ENCODE data around the gene WDR6.
A peak's percentile ranks its signal among the peaks of the same experiment; 100 is the strongest.

The WDR6 gene

GRCh38 chr3:49013738-49014660 is 6.8 kb downstream of the WDR6 start:
- DNase-seq: no peak

GRCh38 chr3:49015072-49015471 is 7.9 kb downstream of the WDR6 start:
- no peak for DNase-seq

- DNase-seq: no peak
Measured at GRCh38 chr3:49015765-49016164, 8.6 kb downstream of the WDR6 start.

- no peak for DNase-seq
Measured at GRCh38 chr3:49016414-49017228, 9.4 kb downstream of the WDR6 start.

GRCh38 chr3:49017229-49017970 is 10.2 kb downstream of the WDR6 start:
- no peak for DNase-seq

- peak in 47 of 56 donors; percentile 22 to 82 (median 53) for DNase-seq
Measured at GRCh38 chr3:49017971-49018706, 10.9 kb downstream of the WDR6 start, which contains the start of gene DALRD3. TSS of gene DALRD3 (minus strand) at chr3:49018580. CDS start at chr3:49018564, 16 bp downstream.

- DNase-seq: no peak
Measured at GRCh38 chr3:49018707-49019006, 11.5 kb downstream of the WDR6 start.

GRCh38 chr3:49019941-49020329 is 12.7 kb downstream of the WDR6 start:
- DNase-seq: no peak

GRCh38 chr3:49020330-49021212 is 13.4 kb downstream of the WDR6 start:
- peak in 3 of 56 donors; percentile 18 to 53 (median 21) for DNase-seq

- DNase-seq: peak; percentile 77 to 99 (median 94)
Measured at GRCh38 chr3:49021213-49021812, 14.1 kb downstream of the WDR6 start.

- DNase-seq: peak in 55 of 56 donors; percentile 39 to 94 (median 83)
Measured at GRCh38 chr3:49021813-49022687, 14.9 kb downstream of the WDR6 start, which contains the start of gene NDUFAF3. TSS of gene NDUFAF3 (plus strand) at chr3:49022121. CDS start at chr3:49022145, 24 bp downstream.

- no peak for DNase-seq
Measured at GRCh38 chr3:49022688-49023171, 15.5 kb downstream of the WDR6 start.

- no peak for DNase-seq
Measured at GRCh38 chr3:49023775-49024174, 16.6 kb downstream of the WDR6 start.

GRCh38 chr3:49024449-49024848 is 17.3 kb downstream of the WDR6 start:
- DNase-seq: no peak

- no peak for DNase-seq
Measured at GRCh38 chr3:49025005-49025792, 18.0 kb downstream of the WDR6 start.

- DNase-seq: no peak
Measured at GRCh38 chr3:49025793-49026520, 18.8 kb downstream of the WDR6 start.

Data from amygdala (tissue), 56 donors.